ENCODE results near the gene CPA1.

Gene CPA1

DNA sequence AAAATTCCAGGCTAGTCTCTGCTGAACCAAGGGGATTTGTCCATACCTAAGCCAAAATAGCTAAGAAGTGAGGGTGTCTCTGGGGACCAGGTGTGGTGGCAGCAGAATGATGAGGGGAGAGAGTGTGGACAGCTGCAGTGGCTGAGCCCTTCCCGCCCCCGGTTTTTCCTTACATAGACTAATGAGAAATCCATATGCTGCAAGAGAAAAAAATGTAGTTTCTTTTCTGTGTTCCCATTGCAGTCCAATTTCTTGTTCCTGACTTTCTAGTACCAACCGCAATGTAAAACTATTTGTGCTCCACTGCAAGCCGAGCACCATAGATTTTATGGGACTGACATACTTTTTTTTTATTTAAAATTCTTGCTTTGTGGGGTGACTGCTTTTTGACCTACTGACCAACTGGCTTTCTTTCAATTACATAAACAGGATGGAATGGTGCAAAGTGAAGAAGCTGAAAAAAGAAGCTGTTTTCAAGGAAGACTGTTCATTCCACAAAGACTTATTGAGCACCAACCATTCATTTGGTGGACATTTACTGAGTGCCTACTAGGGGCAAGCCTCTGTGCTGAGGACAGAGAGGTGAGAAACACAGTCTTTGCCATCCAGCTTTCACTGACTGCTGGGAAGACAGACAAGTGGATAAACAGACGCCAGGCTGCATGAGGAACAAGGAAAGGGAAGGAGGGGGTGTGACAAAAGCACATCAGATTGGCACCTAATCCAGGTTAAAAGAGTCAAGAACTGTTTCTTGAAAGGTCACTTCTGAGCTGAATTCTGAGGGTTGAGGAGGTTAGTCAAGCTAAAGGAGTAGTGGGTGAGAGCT is 50.8 kb downstream of the CPA1 start:
- peak; percentile 67 for DNase-seq

DNA sequence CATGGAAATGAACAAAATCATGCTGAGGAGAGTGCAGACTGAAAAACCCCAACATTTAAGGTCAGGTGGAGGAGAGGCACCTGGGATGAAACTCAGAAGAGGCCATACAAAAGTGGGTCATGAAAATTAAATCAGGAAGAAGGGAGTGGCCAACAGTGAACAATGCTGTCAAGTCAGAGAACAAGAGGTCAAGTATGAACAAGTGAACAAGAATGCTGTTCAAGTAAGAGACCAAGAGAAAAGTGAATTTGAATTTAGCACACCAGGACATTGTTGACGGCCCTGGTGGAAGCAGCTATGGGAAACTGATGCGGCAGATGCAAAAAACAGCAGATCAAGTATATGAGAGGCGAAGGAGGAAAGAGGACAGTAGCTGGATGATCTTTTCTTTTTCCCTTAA is 52.6 kb downstream of the CPA1 start:
- DNase-seq = no peak

- no peak for DNase-seq
These were observed 53.0 kb downstream of the CPA1 start for GRCh38 chr7:130433301-130433700.

DNA sequence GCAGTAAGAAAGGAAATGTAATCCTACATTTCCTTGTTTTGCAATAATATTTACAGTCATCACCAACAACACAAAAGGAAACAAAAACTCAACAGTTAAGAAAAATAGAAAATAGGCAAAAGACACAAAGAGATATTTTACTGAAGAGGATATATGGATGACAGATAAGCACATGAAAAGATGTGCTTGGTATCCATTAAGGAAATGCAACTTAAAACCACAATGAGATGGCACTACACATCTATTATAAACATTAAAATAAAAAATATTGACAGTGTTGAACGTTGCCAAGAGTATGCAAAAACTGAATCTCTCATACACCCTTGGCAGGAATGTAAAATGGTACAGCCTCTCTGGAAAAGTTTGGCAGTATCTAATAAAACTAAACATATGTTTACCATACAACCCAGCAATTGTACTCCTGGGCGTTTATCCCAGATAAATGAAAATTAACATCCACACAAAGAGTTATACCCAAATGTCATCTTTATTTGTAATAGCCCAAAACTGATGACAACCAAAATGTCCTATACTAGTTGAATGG is 55.1 kb downstream of the CPA1 start:
- DNase-seq = no peak

DNA sequence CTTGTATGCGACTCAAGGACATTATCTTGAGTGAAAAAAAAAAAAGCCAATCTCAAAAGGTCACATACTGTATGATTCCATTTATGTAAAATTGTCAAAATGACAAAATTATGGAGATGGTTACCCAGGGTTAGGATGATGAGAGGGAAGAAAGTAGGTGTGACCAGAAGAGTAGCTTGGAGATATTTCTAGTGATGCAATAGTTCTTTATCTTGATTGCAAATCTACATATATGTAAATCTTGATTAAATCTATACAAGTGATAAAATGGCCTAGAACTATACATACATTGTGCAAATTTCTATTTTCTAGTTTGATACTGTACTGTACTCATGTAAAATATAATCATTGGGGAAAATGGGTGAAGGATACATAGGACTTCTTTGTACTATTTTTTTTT is 56.0 kb downstream of the CPA1 start:
- no peak for DNase-seq
